Neutrophil (primary cell): ENCODE measurements around the gene KIAA0753.

Experiments used
- H3K27ac ChIP-seq: fragments of 200-600 bp; sonication (generic); 2 replicates; pipeline ENCODE4 v1.5.1; 2016; ENCODE audit warnings: mild to moderate bottlenecking, moderate library complexity
- H3K27me3 ChIP-seq: fragments of 200-600 bp; sonication (generic); 2 replicates; pipeline ENCODE4 v1.6.0; 2016; ENCODE audit warnings: mild to moderate bottlenecking
- H3K36me3 ChIP-seq: fragments of 200-600 bp; sonication (generic); 2 replicates; pipeline ENCODE4 v1.5.1; 2017
- H3K4me1 ChIP-seq, 2 experiments: fragments of 200-600 bp in 1 of 2; sonication (generic) in 1 of 2; 1 replicate in 1 of 2; 2 replicates in 1 of 2; pipeline versions ENCODE4 v1.5.1 to v1.6.1; 2013 to 2016; ENCODE audit warnings: low read depth in 1 of 2, low read length in 1 of 2, mild to moderate bottlenecking in 1 of 2, moderate library complexity in 1 of 2; ENCODE audit not compliant: control insufficient read depth in 1 of 2, insufficient read depth in 1 of 2
- H3K4me3 ChIP-seq, 2 experiments: fragments of 200-600 bp in 1 of 2; sonication (generic) in 1 of 2; 1 replicate in 1 of 2; 2 replicates in 1 of 2; pipeline ENCODE4 v1.5.1; 2013 to 2016; ENCODE audit warnings: low read depth in 1 of 2, low read length in 1 of 2, mild to moderate bottlenecking in 1 of 2, moderate library complexity in 1 of 2
- H3K9me3 ChIP-seq: fragments of 200-600 bp; sonication (generic); 2 replicates; pipeline ENCODE4 v1.5.1; 2016
- TF ChIP-seq, protein P1 (sequence below): fragments of 200-600 bp; sonication (generic); IDR thresholded peaks from 2 replicates; pipeline ENCODE4 v1.5.1; 2016; ENCODE audit warnings: antibody characterized with exemption

The KIAA0753 gene

DNA sequence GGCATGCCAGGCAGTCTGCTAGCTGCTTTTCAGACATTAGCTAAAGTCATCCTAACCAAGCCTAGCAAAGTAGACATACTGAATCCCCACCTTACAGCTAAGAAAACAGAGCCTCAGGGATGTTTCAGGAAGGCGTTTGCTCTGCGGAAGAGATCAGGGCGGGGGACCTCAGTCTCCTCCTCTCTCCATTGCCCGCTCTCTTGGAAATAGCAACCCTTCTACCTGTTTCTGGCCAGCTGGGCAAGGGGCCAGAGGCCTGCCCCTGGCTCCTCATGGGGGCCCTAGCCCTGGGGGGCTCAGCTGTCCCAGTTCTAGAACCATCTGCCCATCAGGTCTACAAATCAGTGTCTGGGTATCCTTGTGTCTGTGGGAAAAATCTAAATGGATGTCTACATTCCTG is 98.6 kb downstream of the KIAA0753 start:
- no peak overlapping the region for H3K4me3 ChIP-seq
- TF ChIP-seq, protein P1, sequence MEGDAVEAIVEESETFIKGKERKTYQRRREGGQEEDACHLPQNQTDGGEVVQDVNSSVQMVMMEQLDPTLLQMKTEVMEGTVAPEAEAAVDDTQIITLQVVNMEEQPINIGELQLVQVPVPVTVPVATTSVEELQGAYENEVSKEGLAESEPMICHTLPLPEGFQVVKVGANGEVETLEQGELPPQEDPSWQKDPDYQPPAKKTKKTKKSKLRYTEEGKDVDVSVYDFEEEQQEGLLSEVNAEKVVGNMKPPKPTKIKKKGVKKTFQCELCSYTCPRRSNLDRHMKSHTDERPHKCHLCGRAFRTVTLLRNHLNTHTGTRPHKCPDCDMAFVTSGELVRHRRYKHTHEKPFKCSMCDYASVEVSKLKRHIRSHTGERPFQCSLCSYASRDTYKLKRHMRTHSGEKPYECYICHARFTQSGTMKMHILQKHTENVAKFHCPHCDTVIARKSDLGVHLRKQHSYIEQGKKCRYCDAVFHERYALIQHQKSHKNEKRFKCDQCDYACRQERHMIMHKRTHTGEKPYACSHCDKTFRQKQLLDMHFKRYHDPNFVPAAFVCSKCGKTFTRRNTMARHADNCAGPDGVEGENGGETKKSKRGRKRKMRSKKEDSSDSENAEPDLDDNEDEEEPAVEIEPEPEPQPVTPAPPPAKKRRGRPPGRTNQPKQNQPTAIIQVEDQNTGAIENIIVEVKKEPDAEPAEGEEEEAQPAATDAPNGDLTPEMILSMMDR, result no peak
- peaks cover under 1% of the 10 kb centered on the region for H3K27me3 ChIP-seq
- H3K36me3 ChIP-seq, result no peaks in the 10 kb centered on the region
- no peaks in the 10 kb centered on the region for H3K9me3 ChIP-seq
- H3K27ac ChIP-seq, result no peak overlapping the region
- H3K4me1 ChIP-seq, result no peaks in the 10 kb centered on the region

DNA sequence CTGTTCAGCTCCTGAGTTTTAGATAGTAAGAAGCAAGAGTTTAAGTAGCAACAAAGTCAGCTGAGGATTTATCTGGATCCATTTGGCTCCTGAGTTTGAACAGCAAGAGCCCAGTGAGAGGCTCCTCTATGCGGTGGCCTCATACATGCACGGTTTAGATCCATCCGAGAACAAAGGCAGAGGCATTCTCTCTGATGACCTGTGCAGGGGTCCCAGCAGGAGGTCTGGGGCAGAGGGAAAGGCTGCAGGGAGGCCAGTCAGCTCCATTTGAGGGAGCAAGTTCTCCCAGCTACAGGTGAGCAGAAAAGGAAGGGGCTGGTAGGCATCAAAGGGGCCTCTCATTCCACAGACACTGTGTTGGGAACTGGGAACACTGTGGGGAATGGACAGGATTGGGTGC is 100.6 kb downstream of the KIAA0753 start:
- TF ChIP-seq, protein P1, result no peak
- no peak overlapping the region for H3K4me3 ChIP-seq
- no peak overlapping the region for H3K27ac ChIP-seq
- no peaks in the 10 kb centered on the region for H3K9me3 ChIP-seq
- H3K4me1 ChIP-seq, result no peaks in the 10 kb centered on the region
- no peaks in the 10 kb centered on the region for H3K27me3 ChIP-seq
- no peaks in the 10 kb centered on the region for H3K36me3 ChIP-seq

DNA sequence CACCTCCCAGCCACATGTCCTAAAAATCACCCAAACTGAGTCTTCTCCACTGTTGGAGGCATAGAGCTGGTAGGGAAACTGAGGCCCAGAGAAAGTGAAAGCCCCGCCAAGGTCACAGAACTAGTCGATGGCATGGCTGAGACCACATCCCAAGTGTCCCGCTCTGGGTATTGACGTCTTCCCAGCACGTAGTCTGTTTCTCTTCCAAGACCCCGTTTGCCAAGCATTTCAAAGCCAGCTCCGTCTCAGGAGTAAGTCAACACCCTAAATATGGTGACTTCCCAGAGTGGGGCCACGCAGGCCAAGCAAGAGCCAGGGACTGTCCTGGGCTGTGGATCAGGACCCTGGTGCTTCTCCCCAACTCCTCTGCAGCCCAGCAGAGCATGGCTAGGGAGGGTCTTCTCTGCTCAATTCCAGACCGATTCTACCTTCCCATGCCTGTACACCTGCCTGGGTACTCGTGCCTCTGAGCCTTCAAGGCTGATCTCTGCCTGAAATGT is 103.9 kb downstream of the KIAA0753 start:
- no peak overlapping the region for H3K27ac ChIP-seq

DNA sequence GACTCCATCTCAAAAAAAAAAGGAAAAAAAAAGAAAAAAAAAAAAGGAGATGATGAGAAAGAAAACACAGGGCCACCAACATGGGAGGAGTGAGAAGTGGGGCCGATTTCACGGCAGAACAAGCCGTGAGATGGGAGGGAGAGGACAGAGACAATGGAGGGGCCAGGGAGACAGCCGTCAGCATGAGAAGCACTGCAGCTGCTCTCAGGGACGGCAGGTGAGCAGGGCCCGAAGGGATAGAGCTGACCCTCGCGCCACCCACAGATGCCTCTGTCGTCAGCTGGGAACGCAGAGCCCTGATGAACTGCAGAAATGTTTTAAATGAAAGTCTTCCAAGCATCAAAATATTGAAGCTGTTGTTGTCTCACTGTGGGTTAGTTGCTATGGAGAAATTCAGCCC is 104.5 kb downstream of the KIAA0753 start:
- Histone ChIP-seq H3K4me3 (no peak overlapping the region), H3K9me3 (no peaks in the 10 kb centered on the region), H3K27me3 (no peaks in the 10 kb centered on the region), H3K36me3 (no peaks in the 10 kb centered on the region), H3K27ac (no peak overlapping the region), H3K4me1 (no peaks in the 10 kb centered on the region)
- TF ChIP-seq, protein P1, result no peak

More for the DNA sequence above, 103.9 kb downstream of the KIAA0753 start:
- H3K9me3 ChIP-seq, result no peaks in the 10 kb centered on the region
- TF ChIP-seq, protein P1, result no peak
- H3K4me1 ChIP-seq, result no peaks in the 10 kb centered on the region
- no peaks in the 10 kb centered on the region for H3K27me3 ChIP-seq
- H3K36me3 ChIP-seq, result no peaks in the 10 kb centered on the region
- H3K4me3 ChIP-seq, result no peak overlapping the region

DNA sequence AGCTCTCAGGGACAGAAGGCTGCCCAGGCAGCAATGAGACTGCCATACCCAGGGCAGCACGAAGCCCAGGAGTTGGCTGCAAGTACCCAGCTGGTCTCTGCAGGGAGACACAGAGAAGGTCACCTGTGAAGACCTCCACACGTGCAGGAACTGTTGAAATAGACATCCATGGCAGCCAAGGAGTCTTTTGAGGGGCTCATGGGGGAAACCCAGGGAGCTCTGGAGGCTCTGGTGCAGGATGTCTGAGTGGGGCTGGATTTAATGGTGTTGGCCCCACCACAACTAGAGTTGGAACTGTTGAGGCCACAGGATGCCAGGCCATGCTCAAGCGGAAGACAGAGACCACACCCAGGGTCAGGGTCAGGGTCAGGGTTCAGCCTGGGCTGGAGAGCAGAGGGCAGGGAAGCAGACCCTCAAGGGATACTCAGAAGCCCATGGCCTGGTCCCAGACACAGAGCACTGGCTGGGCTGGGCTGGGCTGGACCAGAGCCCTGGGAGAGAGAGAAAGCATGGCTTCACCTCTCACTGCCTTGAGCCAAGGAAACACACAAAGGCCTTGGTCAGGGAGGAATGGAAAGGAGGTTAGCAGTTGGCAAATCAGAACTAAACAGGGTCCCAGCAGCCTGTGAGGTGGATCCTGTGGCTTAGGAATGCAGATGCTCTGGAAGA is 105.5 kb downstream of the KIAA0753 start:
- no peak overlapping the region for H3K27ac ChIP-seq
- no peak overlapping the region for H3K4me3 ChIP-seq
- H3K4me1 ChIP-seq, result no peaks in the 10 kb centered on the region
- no peaks in the 10 kb centered on the region for H3K9me3 ChIP-seq
- no peaks in the 10 kb centered on the region for H3K36me3 ChIP-seq
- H3K27me3 ChIP-seq, result no peaks in the 10 kb centered on the region
- TF ChIP-seq, protein P1, result no peak
